ENCODE measurements around the gene OGFR.

OGFR gene

DNA sequence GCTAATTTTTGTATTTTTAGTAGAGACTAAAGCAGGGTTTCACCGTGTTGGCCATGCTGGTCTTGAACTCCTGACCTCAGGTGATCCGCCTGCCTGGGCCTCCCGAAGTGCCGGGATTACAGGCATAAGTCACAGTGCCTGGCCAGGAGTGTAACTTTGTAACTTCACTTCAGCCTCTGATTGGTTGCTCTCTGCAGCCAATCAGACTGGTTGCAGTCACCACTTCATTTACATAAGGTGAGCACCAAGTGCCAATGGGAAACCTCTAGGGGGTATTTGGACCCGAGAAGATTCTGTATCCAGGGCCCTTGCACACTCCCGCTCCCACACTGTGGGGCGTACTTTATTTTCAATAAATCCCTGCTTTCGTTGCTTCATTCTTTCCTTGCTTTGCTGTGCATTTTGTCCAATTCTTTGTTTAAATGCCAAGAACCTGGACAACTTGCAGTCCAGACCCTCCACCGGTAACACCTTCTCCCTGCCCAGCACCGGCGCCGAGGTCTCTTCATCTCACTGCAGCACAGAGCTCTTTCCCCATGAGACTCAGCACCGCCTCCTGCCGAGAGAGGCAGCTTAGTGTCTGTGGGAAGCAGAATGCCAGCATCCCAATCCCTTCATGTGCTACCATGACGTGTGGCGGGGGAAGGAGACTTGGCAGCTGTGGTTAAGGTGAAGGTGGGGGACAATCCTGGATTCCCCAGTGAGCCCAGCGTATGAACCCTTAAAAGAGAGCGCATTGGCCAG lies 22.3 kb upstream of the OGFR start:
- DNase-seq (ENCODE audit: low read depth): no peak

DNA sequence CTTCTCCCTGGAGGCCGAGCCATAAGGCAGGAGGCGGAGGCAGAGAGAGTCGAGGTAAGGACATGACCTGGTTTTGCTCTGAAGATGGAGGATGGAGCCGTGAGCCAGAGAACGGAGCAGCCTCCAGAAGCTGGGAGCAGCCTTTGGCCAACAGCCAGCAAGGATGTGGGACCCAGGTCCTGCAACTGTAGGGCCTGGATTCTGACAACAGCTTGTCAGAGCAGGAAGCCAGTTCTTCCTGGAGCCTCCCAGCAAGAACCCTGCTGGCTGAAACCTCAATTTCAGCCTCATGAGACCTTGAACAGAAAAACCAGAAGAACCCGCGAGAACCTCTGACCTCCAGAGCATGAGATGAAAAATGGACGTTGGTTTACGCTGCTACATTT lies 21.7 kb upstream of the OGFR start:
- DNase-seq (ENCODE audit: low read depth): no peak

GRCh38 chr20:62784497-62784896 lies 20.1 kb upstream of the OGFR start:
- no peak for DNase-seq (ENCODE audit: low read depth)

GRCh38 chr20:62785393-62785792 lies 19.2 kb upstream of the OGFR start:
- no peak for DNase-seq (ENCODE audit: low read depth)

GRCh38 chr20:62786157-62786556 lies 18.5 kb upstream of the OGFR start:
- DNase-seq (ENCODE audit: low read depth): no peak

DNA sequence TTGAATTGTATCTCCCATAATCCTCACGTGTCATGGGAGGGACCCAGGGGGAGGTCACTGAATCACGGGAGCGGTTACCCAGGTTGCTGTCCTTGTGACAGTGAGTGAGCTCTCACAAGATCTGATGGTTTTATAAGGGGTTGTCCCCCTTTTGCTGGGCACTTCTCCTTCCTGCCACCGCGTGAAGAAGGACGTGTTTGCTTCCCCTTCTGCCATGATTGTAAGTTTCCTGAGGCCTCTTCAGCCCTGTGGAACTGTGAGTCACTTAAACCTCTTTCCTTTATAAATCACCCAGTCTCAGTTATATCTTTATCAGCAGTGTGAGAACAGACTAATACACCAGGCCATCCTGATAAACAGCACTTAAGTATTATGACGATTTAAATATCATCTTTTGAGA lies 17.3 kb upstream of the OGFR start:
- no peak for DNase-seq (ENCODE audit: low read depth)

DNA sequence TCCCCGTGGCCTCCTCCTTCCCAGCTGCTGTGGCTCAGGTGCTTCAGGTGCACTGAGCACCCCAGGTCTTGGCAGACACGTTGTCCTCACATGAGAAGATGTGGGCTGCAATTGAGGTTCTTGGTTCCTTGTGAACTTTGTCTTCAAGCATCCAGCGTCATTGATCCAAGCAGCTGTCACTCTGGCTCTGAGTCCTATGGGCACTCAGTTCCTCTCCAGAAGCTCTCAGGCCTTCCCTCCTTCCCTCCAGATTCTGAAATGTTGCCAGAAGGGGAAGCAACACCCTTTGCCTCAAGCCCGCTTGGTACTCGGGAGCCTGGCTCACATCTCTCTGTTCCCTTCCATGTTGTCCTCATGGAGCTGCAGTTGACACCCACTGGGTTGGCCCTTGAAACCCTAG lies 16.8 kb upstream of the OGFR start:
- DNase-seq (ENCODE audit: low read depth): no peak

DNA sequence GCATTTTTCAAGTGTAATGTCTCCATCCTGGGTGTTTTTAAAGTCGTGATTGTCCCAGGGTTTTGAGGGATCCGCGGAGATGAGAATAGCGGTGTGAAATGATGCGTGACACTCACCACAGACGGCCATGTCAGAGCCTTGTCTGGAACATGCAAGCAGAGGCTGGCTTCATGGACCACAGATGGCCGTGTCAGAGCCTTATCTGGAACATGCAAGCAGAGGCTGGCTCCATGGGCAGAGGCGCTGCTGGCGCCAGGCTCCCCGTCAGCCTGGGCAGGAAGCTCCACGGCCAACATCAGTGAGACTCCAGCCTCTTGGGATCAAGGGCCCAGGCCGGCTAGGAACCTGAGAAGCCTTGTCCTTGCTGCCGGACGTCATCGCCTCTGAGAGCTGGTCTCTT lies 16.0 kb upstream of the OGFR start:
- DNase-seq (ENCODE audit: low read depth): no peak

GRCh38 chr20:62790075-62790474 lies 14.6 kb upstream of the OGFR start:
- DNase-seq (ENCODE audit: low read depth): no peak

GRCh38 chr20:62791301-62792181 lies 13.1 kb upstream of the OGFR start:
- DNase-seq (ENCODE audit: low read depth): peak; percentile 59

GRCh38 chr20:62792182-62792939 lies 12.3 kb upstream of the OGFR start:
- DNase-seq (ENCODE audit: low read depth): no peak

DNA sequence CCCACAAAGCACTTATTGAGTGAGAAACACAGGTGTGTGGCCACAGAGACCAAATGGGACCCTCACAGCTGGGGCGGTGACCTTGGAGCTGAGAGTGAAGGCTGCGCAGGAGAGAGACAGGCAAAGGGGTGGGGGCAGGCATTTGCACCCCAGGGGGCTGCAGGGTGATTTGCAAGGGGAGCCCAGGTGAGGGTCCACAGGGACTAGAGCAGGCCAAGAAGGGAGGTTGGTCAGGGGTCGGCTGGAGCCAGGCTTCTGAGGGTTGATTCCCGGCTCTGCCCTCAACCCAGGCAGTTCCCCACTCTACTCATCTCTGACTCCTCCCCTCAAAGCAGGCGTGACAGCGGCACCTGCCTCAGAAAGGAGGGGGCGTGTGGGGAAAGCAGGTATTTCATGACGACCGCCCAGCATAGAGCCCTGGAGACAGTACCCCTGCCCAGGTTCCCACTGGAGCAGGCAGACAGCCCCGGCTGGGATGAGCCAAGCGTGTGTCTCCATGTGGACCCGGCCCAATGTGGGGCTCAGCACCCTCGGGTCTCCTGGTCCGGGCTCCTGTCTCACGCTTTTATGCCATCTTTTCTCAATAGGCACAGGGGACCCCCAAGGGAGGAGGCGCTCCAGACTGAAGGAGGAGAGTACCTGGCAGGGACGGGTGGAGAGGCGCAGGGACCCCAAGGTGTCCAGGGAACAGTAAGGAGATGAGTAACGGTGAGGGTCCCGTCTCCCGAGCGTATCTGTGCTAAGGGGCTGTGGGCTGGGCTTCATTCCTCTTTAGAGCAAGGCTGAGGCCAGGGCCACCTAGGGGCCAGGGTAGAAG lies 11.5 kb upstream of the OGFR start:
- no peak for DNase-seq (ENCODE audit: low read depth)

- DNase-seq (ENCODE audit: low read depth): no peak
Observed at GRCh38 chr20:62793757-62794006, 11.0 kb upstream of the OGFR start.

- peak; percentile 85 for DNase-seq (ENCODE audit: low read depth)
Observed at GRCh38 chr20:62794007-62794724, 10.5 kb upstream of the OGFR start.

DNA sequence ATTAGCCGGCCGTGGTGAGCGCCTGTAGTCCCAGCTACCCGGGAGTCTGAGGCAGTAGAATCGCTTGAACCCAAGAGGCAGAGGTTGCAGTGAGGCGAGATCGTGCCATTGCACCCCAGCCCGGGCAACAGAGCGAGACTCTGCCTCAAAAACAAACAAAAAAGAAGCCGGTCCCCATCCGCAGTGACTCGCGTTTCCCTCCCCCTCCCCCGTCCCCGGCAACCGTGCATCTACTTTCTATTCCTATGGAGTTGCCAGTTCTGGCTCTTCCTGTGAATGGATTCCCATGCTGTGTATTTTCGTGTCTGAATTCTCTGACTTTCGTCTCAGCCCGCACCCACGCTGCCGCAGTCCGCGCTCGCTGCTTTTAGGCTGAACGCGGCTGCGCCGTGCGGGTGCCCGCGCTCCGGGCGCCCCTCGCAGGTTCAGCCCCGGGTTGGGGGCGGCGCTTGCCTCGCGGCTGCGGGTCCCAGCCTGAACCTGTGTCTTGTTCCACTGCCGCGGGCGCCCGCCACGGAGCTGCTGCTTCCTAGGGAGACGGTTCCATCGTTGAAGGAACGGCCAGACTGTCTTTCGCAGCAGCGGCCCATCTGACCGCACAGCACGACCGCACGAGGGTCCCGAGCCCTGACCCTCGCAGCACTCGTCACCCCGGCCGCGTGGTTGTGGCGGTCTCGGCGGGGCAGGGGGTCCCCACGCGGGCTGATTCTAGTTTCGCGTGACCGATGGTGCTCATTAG lies 9.4 kb upstream of the OGFR start:
- peak; percentile 51 for DNase-seq (ENCODE audit: low read depth)

GRCh38 chr20:62796699-62797491 lies 7.7 kb upstream of the OGFR start:
- DNase-seq (ENCODE audit: low read depth): no peak

GRCh38 chr20:62797671-62798532 lies 6.7 kb upstream of the OGFR start:
- no peak for DNase-seq (ENCODE audit: low read depth)

DNA sequence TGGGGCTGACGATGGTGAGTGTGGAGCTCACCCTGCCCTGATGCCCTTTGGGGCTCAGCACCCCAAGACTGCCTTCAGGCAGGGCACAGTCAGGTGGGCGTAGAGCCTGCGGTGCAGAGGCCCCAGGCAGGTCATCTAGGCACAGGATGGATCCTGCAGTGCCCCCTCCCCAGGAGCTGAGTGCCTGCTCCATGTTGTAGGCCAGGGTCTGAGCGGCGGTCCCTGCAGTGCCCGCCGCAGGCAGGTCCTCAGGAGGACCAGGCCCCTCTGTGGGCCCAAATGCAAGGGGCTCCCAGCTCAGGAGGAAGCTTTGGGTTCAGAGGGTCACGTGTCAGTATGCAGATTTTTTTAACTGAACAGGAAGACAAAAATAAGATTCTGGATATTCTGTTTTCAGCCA lies 5.6 kb upstream of the OGFR start:
- no peak for DNase-seq (ENCODE audit: low read depth)

DNA sequence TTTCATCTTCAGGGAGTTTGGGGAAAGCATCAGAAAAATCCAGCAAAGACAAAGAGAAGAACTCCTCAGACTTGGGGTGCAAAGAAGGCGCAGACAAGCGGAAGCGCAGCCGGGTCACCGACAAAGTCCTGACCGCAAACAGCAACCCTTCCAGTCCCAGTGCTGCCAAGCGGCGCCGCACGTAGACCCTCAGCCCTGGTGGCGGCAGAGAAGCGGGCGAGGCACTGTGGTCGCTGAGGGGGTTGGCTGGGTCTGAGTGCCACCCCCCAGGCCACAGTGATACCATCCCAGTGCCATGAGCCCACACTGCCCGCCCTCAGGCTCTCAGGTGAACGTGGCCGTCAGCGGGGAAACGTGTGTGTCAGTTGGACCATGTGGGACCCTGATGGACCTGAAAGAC lies 5.2 kb upstream of the OGFR start:
- no peak for DNase-seq (ENCODE audit: low read depth)

Data from activated gamma-delta T cell treated with anti-CD3 and anti-CD28 coated beads, Interleukin-2, amount 50 U/mL, for 16 hours (primary cell).